HCT116 (cell line): Measurements from ENCODE around the gene RPL38. TPM values are rescaled to one million over a fixed set of nuclear protein-coding genes. Genes with fewer than 3 reads are reported as not detected.

ENCODE experiments used
- ATAC-seq: fragments of 200-7000 bp; cut with Tn5 transposase; 2 replicates; pipeline ENCODE4 v1.9.1; 2020; ENCODE audit warnings: mild to moderate bottlenecking, moderate library complexity
- BruUV-seq: library from RNA; stranded (reverse); fragments of 400-500 nt; replicated peaks from 2 replicates; lab custom pipeline; 2021; lab: Mats Ljungman, UMichigan
- CTCF ChIA-PET: fragments of 300-600 bp; sonication (Branson Sonifier 250); formaldehyde crosslinking; loops from one replicate; lab custom pipeline; 2021; ENCODE audit warnings: antibody characterized with exemption; lab: Charles Lee
- POLR2A ChIA-PET: fragments of 300-600, 350-600 bp; sonication (Branson Sonifier 250); formaldehyde crosslinking; loops from one replicate; lab custom pipeline; 2021; ENCODE audit warnings: antibody characterized with exemption; lab: Charles Lee
- RAD21 ChIA-PET, 2 experiments: fragments of 300-600 bp; sonication (Branson Sonifier 250); formaldehyde crosslinking; loops; one replicate each; lab custom pipeline; 2023; ENCODE audit warnings: low total read pairs in 2 of 2; ENCODE audit not compliant: uncharacterized antibody in 2 of 2, unreplicated experiment in 2 of 2, low non-redundant PET in 1 of 2; lab: Charles Lee
- DNase-seq: peaks from one replicate; pipeline ENCODE4 v3.0.0-alpha.2; 2010; ENCODE audit warnings: low read depth, low spot score
- H2AFZ ChIP-seq: fragments of 200-600 bp; shearing (Covaris generic), sonication (generic); 2 replicates; pipeline ENCODE4 v1.6.1; 2017; ENCODE audit warnings: low read depth, mixed run types, mixed read lengths, antibody characterized with exemption, low read length; ENCODE audit not compliant: poor library complexity, severe bottlenecking
- H3K27ac ChIP-seq: 2 replicates; pipeline ENCODE4 v1.5.1; 2012; ENCODE audit warnings: low read depth, low read length
- H3K27me3 ChIP-seq: fragments of 200-600 bp; sonication (generic); 2 replicates; pipeline ENCODE4 v1.6.1; 2016; ENCODE audit warnings: mixed run types, low read length, mixed read lengths; ENCODE audit not compliant: insufficient read depth
- H3K36me3 ChIP-seq, 2 experiments: fragments of 200-500 bp in 1 of 2; fragments of 200-600 bp in 1 of 2; sonication (Bioruptor generic) in 1 of 2; sonication (generic) in 1 of 2; 2 replicates each; pipeline versions ENCODE4 v1.5.1 to v1.6.1; 2014 to 2016; ENCODE audit warnings: low read length in 2 of 2, inconsistent platforms in 1 of 2, mixed read lengths in 1 of 2, mixed run types in 1 of 2; ENCODE audit not compliant: insufficient read depth in 2 of 2, control insufficient read depth in 1 of 2
- H3K4me1 ChIP-seq, 2 experiments: fragments of 200-600 bp in 1 of 2; sonication (generic) in 1 of 2; 2 replicates each; pipeline versions ENCODE4 v1.5.1 to v1.6.1; 2012 to 2017; ENCODE audit warnings: low read length in 2 of 2, inconsistent platforms in 1 of 2, mild to moderate bottlenecking in 1 of 2, mixed read lengths in 1 of 2, mixed run types in 1 of 2, moderate library complexity in 1 of 2; ENCODE audit not compliant: insufficient read depth in 2 of 2, control insufficient read depth in 1 of 2
- H3K4me2 ChIP-seq: fragments of 200-600 bp; sonication (generic); 2 replicates; pipeline ENCODE4 v1.6.1; 2017; ENCODE audit warnings: mixed run types, low read length, mixed read lengths
- H3K4me3 ChIP-seq, 2 experiments: fragments of 200-600 bp in 1 of 2; sonication (generic) in 1 of 2; replicated peaks in 1 of 2; 2 replicates each; pipeline ENCODE4 v1.5.1; 2011 to 2016; ENCODE audit warnings: low read length in 2 of 2, control low read depth in 1 of 2, low read depth in 1 of 2, mild to moderate bottlenecking in 1 of 2, mixed read lengths in 1 of 2, mixed run types in 1 of 2
- H3K79me2 ChIP-seq: fragments of 200-600 bp; sonication (generic); 2 replicates; pipeline ENCODE4 v1.6.1; 2017; ENCODE audit warnings: mild to moderate bottlenecking, mixed run types, low read length, moderate library complexity, mixed read lengths; ENCODE audit not compliant: insufficient read depth
- H3K9ac ChIP-seq: fragments of 200-600 bp; sonication (generic); 2 replicates; pipeline ENCODE4 v1.6.1; 2016; ENCODE audit warnings: low read length, mixed read lengths
- H3K9me2 ChIP-seq: fragments of 200-600 bp; sonication (generic), shearing (Covaris generic); 2 replicates; pipeline ENCODE4 v1.6.1; 2017; ENCODE audit warnings: mixed run types, mild to moderate bottlenecking, moderate library complexity; ENCODE audit not compliant: insufficient read depth
- H3K9me3 ChIP-seq, 2 experiments: fragments of 200-500 bp in 1 of 2; fragments of 200-600 bp in 1 of 2; sonication (Bioruptor generic) in 1 of 2; sonication (generic) in 1 of 2; 2 replicates each; pipeline ENCODE4 v1.6.1; 2014 to 2017; ENCODE audit warnings: low read length in 2 of 2, mixed read lengths in 2 of 2, inconsistent platforms in 1 of 2, low read depth in 1 of 2, mild to moderate bottlenecking in 1 of 2, mixed run types in 1 of 2, moderate library complexity in 1 of 2; ENCODE audit not compliant: control insufficient read depth in 1 of 2, insufficient read depth in 1 of 2
- H4K20me1 ChIP-seq: fragments of 200-600 bp; sonication (generic), shearing (Covaris generic); 2 replicates; pipeline ENCODE4 v1.6.1; 2017; ENCODE audit warnings: mixed run types, mild to moderate bottlenecking, moderate library complexity; ENCODE audit not compliant: insufficient read depth
- ATF3 ChIP-seq: IDR thresholded peaks from 2 replicates; pipeline ENCODE4 v1.6.1; 2012
- CBX3 ChIP-seq: IDR thresholded peaks from 2 replicates; pipeline ENCODE4 v1.6.1; 2012; ENCODE audit warnings: low read depth
- EGR1 ChIP-seq: IDR thresholded peaks from 2 replicates; pipeline ENCODE4 v1.6.1; 2012; ENCODE audit warnings: low read depth
- ELF1 ChIP-seq: IDR thresholded peaks from 2 replicates; pipeline ENCODE4 v1.6.1; 2012; ENCODE audit warnings: low read depth, borderline replicate concordance
- EZH2 ChIP-seq: fragments of 200-600 bp; sonication (generic); IDR thresholded peaks from 2 replicates; pipeline ENCODE4 v1.6.1; 2017; ENCODE audit warnings: antibody characterized with exemption, mixed run types
- EZH2phosphoT487 ChIP-seq: fragments of 200-600 bp; IDR thresholded peaks from 2 replicates; pipeline ENCODE4 v1.6.1; 2018; ENCODE audit warnings: antibody characterized with exemption, borderline replicate concordance
- FOSL1 ChIP-seq: IDR thresholded peaks from 2 replicates; pipeline ENCODE4 v1.6.1; 2012; ENCODE audit warnings: low read depth
- JUND ChIP-seq: IDR thresholded peaks from 2 replicates; pipeline ENCODE4 v1.6.1; 2012
- POLR2A ChIP-seq: IDR thresholded peaks from 2 replicates; pipeline ENCODE4 v1.7.0; 2011; ENCODE audit warnings: borderline replicate concordance; ENCODE audit not compliant: insufficient read depth, insufficient read length; ENCODE audit errors: extremely low read depth
- POLR2AphosphoS5 ChIP-seq: IDR thresholded peaks from 2 replicates; pipeline ENCODE4 v1.6.1; 2011; ENCODE audit warnings: mild to moderate bottlenecking, low read depth, low read length, moderate library complexity
- RAD21 ChIP-seq: IDR thresholded peaks from 2 replicates; pipeline ENCODE4 v1.6.1; 2012; ENCODE audit warnings: low read depth, mild to moderate bottlenecking
- SIN3A ChIP-seq: IDR thresholded peaks from 2 replicates; pipeline ENCODE4 v1.6.1; 2012; ENCODE audit warnings: low read depth
- SP1 ChIP-seq: IDR thresholded peaks from 2 replicates; pipeline ENCODE4 v1.6.1; 2012; ENCODE audit warnings: low read depth
- TCF7L2 ChIP-seq: IDR thresholded peaks from 2 replicates; pipeline ENCODE4 v1.7.0; 2011; ENCODE audit warnings: borderline replicate concordance, inconsistent platforms; ENCODE audit not compliant: insufficient read depth, insufficient read length; ENCODE audit errors: extremely low read depth
- YY1 ChIP-seq: IDR thresholded peaks from 2 replicates; pipeline ENCODE4 v1.6.1; 2011; ENCODE audit warnings: low read length, low read depth, moderate library complexity, mild to moderate bottlenecking; ENCODE audit not compliant: insufficient replicate concordance; ENCODE audit errors: extremely low read depth
- ZBTB33 ChIP-seq: IDR thresholded peaks from 2 replicates; pipeline ENCODE4 v1.6.1; 2011; ENCODE audit warnings: mild to moderate bottlenecking, low read length, moderate library complexity; ENCODE audit not compliant: insufficient replicate concordance; ENCODE audit errors: extremely low read depth
- ZFX ChIP-seq: fragments of 450-650 bp; IDR thresholded peaks from 2 replicates; pipeline ENCODE4 v1.6.1; 2017
- intact Hi-C: fragments of 100-400 bp; cut with micrococcal nuclease; formaldehyde crosslinking; loops from 2 replicates; pipeline ENCODE4 v1.10.0; 2022
- total RNA-seq: library from RNA; stranded (reverse); gene quantifications from one replicate; pipeline ENCODE4 v1.2.1, GENCODE V29; 2021; ENCODE audit not compliant: unreplicated experiment

RPL38 gene
- total RNA-seq, 1 experiment from 2014 or later: 1,628 TPM

- Histone ChIP-seq H3K79me2 (no peaks in the 10 kb centered on the region), H3K4me2 (no peak overlapping the region), H3K36me3 (no peaks in the 10 kb centered on the region), H3K27ac (no peak overlapping the region), H4K20me1 (no peaks in the 10 kb centered on the region), H3K9me2 (no peaks in the 10 kb centered on the region), H3K27me3 (peaks cover 39% of the 10 kb centered on the region; the same call in 1 of the 2 replicates), H2AFZ (no peak overlapping the region), H3K9me3 (no peaks in the 10 kb centered on the region), H3K4me1 (no peaks in the 10 kb centered on the region), H3K9ac (no peak overlapping the region), H3K4me3 (no peak overlapping the region)
- intact Hi-C loops: no loop called here
- ChIA-PET CTCF (interaction anchor here (0.7 to 1.3 kb wide), 3 partner anchors 10 to 356 kb away, joined by 3 to 4 read pairs (median 3); partner anchors contain the start of gene RPL38), RAD21 (no interaction called here), POLR2A (no interaction called here)
- BruUV-seq: no TSS peak
- DNase-seq: no peak
- no peak for TF ChIP-seq POLR2A
- no peak for TF ChIP-seq CBX3
- no peak for TF ChIP-seq EZH2phosphoT487
- no peak for TF ChIP-seq JUND
- TF ChIP-seq EGR1: no peak
- no peak for TF ChIP-seq POLR2AphosphoS5
- no peak for TF ChIP-seq ZFX
- no peak for TF ChIP-seq RAD21
- TF ChIP-seq ATF3: no peak
- no peak for TF ChIP-seq EZH2
- TF ChIP-seq ZBTB33: no peak
- TF ChIP-seq ELF1: no peak
- no peak for TF ChIP-seq SP1
- TF ChIP-seq FOSL1: no peak
- no peak for TF ChIP-seq TCF7L2
- no peak for TF ChIP-seq YY1
- no peak for TF ChIP-seq SIN3A
- ATAC-seq: no peak
Measured at GRCh38 chr17:74192950-74193781, 10.3 kb upstream of the RPL38 start.
